Aorta (tissue), 5 donors: ENCODE results near the gene AARSD1. TPM values are rescaled to one million over a fixed set of nuclear protein-coding genes. Genes with fewer than 3 reads are reported as not detected.
"Not testable (repeated sequence)": the region's sequence is repeated elsewhere in the genome, so short reads cannot be mapped to it uniquely, and the experiment has no call there.

ENCODE experiments used
- ATAC-seq: fragments of 200-7000 bp; cut with Tn5 transposase; one replicate; pipeline ENCODE4 v1.9.1; 2022; ENCODE audit warnings: moderate library complexity; ENCODE audit not compliant: low FRiP score
- DNase-seq, 2 donors: peaks; one replicate each; pipeline ENCODE4 v3.0.0-alpha.2; 2020
- H3K27ac ChIP-seq, 2 donors: one replicate each; pipeline ENCODE4 v1.5.1; 2013; ENCODE audit warnings: low read length in 2 of 2, mild to moderate bottlenecking in 2 of 2, moderate library complexity in 2 of 2, control low read depth in 1 of 2, inconsistent platforms in 1 of 2, low read depth in 1 of 2
- H3K27me3 ChIP-seq, 2 donors: one replicate each; pipeline ENCODE4 v1.6.1; 2013; ENCODE audit warnings: control low read depth in 1 of 2, low read length in 1 of 2, mild to moderate bottlenecking in 1 of 2, moderate library complexity in 1 of 2; ENCODE audit not compliant: insufficient read depth in 2 of 2, control insufficient read depth in 1 of 2
- H3K36me3 ChIP-seq, 2 donors: one replicate each; pipeline ENCODE4 v1.6.1; 2013; ENCODE audit warnings: control low read depth in 1 of 2, low read length in 1 of 2, mild to moderate bottlenecking in 1 of 2; ENCODE audit not compliant: insufficient read depth in 2 of 2, control insufficient read depth in 1 of 2
- H3K4me1 ChIP-seq, 2 donors: one replicate each; pipeline ENCODE4 v1.6.1; 2013; ENCODE audit warnings: low read length in 2 of 2, control low read depth in 1 of 2, mild to moderate bottlenecking in 1 of 2, moderate library complexity in 1 of 2; ENCODE audit not compliant: insufficient read depth in 2 of 2, control insufficient read depth in 1 of 2
- H3K4me3 ChIP-seq, 2 donors: one replicate each; pipeline ENCODE4 v1.5.1; 2013; ENCODE audit warnings: low read length in 2 of 2, control low read depth in 1 of 2, mild to moderate bottlenecking in 1 of 2
- H3K9me3 ChIP-seq: one replicate; pipeline ENCODE4 v1.6.1; 2013; ENCODE audit warnings: mild to moderate bottlenecking, low read length; ENCODE audit not compliant: control insufficient read depth
- WGBS, 2 donors: extraction: QIAGEN DNeasy Blood & Tissue Kit; methylation state at CpG; one replicate each; pipeline ENCODE4 v1.1.7; 2013; 5-methylcytosine and 5-hydroxymethylcytosine counted together
- intact Hi-C, 2 donors: fragments of 100-400 bp; cut with DNase I; formaldehyde crosslinking; loops; one replicate each; pipeline versions ENCODE4 v1.14.2 to v1.15.0; 2022
- polyA plus RNA-seq, 2 donors: library from polyadenylated mRNA; stranded (reverse); fragments of 200-250 nt; gene quantifications; one replicate each; pipeline ENCODE4 v1.2.3, GENCODE V29; 2013
- total RNA-seq, 2 donors: library from RNA; stranded (reverse); fragmentation: NEBNext Ultra II Directional; extraction: Animal tissue kit (Norgen Biotek cat#: 25700); gene quantifications; one replicate each; pipeline ENCODE4 v1.2.1, GENCODE V29; 2021
- donor health status: healthy with polysubstance abuse.
- donor health status: Bipolar disorder and iron deficiency.
- donor health status: DM: no; HTN: no; CAD: no.
- donor health status: DM: no; HTN: no; CAD: no.
- donor health status: DM: yes; HTN: yes; CAD: no.

AARSD1 gene
- total and polyA plus RNA-seq, 4 donors: 30.2 to 87.0 (median 38.6) TPM

DNA sequence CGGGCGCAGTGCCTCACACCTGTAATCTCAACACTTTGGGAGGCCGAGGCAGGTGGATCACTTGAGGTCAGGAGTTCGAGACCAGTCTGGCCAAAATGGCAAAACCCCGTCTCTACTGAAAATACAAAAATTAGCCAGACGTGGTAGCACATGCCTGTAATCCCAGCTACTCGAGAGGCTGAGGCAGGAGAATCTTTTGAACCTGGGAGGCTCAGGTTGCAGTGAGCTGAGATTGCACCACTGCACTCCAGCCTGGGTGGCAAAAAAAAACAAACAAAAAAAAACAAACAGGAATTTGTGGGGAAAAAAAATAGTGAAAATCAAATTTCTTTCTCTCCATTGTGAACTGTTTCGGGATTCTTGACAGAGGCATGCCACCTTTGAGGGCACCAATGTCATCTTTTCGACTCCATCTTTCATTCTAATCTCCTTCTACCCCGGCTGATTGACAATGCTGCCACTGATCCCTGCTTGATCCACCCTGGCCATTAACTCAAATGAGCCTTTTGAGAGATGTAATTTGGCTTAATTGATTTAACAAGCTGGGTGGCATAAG lies 44.7 kb downstream of the AARSD1 start:
- H3K27ac ChIP-seq, H3K4me1 ChIP-seq: not testable (repeated sequence)
- WGBS, 2 donors: 92 to 95% methylated on average over 10 of the region's 10 CpGs

DNA sequence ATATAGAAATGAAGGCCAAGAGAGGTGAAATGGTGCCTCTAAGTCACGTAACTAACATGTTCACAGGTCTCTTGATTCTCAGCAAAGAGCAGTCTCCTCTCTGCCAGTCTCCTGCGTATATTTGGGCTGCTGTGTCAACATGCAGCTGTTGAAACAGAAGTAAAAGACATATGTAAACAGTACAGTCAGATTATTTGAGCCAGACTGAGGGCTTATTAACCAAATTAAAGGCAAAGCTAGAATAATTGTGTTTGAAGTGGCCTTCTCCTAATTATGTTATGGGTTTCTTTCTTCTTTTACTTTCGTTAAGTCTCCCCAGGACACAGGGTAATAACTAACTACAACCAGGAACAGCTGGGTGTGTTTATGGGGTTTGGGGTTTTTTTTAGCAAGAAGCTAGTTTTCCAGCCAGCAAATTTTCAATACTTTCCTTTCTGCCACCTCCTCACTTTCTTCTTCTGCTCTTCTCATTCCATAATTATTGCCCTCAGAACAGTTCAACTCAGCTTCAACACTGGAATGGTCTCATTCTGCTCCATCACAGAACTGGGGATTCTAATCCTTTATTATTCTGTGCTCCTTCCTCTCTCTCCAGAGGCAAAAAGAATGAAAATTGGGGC lies 45.2 kb downstream of the AARSD1 start:
- Histone ChIP-seq H3K36me3 (no peaks in the 10 kb centered on the region), H3K4me3 (no peak overlapping the region), H3K27me3 (no peaks in the 10 kb centered on the region), H3K27ac (no peak overlapping the region), H3K9me3 (no peaks in the 10 kb centered on the region), H3K4me1 (peaks cover 3% of the 10 kb centered on the region in 2 donors)
- 33 to 40% methylated on average over 3 of the region's 3 CpGs for WGBS, 2 donors
- DNase-seq (no peak), ATAC-seq (no peak)
- intact Hi-C loops: no loop called here

More for the DNA sequence above, 44.7 kb downstream of the AARSD1 start:
- H3K27me3 ChIP-seq, H3K9me3 ChIP-seq, ATAC-seq, intact Hi-C loops, H3K36me3 ChIP-seq, H3K4me3 ChIP-seq, DNase-seq: not testable (repeated sequence)

DNA sequence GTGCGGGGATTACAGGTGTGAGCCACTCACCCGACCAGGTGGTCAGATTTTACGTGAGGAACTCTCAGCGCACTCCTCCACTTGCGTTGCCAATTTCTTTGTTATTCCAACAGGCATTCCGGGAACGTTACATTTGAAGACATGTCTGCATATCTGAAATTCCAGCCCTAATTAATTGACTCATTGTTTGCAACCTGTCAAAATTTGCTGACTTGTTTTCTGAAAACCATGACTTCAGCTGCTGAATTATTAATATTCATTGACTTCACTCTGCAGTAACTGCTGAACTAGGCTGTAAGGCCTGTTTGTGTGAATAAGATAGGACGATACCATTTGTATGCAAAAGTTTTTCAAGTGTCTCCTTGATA lies 47.0 kb downstream of the AARSD1 start:
- H3K4me1 ChIP-seq: peaks cover 0 to 3% of the 10 kb centered on the region in 2 donors
- H3K4me3 ChIP-seq: no peak overlapping the region
- DNase-seq (no peak), ATAC-seq (no peak)
- intact Hi-C loops: no loop called here
- H3K36me3 ChIP-seq: no peaks in the 10 kb centered on the region
- WGBS, 2 donors: 64 to 75% methylated on average over 8 of the region's 8 CpGs
- no peaks in the 10 kb centered on the region for H3K27me3 ChIP-seq
- no peak overlapping the region for H3K27ac ChIP-seq
- no peaks in the 10 kb centered on the region for H3K9me3 ChIP-seq

DNA sequence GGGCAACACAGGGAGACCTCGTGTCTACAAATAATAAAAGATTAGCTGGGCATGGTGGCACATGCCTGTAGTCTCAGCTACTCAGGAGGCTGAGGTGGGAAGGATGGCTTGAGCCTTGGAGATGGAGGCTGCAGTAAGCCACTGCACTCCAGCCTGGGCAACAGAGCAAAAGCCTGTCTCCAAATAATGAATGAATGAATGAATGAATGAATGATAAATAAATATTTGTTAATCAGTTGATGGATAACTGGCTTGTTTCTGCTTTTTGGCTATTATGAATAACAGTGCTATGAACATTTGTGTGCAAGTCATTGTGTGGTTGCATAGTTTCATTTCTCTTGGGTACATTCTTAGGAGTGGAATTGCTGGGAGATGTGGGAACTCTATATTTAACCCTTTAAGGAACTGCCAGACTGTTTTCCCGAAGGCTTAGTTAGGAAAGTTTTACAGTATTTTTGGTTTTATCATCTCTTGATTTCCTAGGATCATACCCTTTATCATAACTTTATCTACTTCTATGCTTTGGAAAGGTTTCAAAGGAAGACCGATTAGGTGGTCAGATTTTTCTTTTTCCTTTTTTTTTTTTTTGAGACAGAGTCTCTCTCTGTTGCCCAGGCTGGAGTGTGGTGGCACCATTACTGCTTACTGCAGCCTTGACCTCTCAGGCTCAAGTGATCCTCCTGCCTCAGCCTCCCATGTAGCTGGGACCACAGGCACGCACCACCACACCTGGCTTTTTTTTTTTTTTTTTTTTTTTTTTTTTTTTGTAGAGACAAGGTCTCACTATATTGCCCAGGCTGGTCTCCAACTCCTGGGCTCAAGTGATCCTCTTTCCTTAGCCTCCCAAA lies 47.6 kb downstream of the AARSD1 start:
- H3K4me1 ChIP-seq, ATAC-seq, H3K36me3 ChIP-seq, intact Hi-C loops, DNase-seq, H3K9me3 ChIP-seq, H3K27ac ChIP-seq, H3K4me3 ChIP-seq, H3K27me3 ChIP-seq: not testable (repeated sequence)
- WGBS, 2 donors: 85 to 87% methylated on average over 4 of the region's 4 CpGs

DNA sequence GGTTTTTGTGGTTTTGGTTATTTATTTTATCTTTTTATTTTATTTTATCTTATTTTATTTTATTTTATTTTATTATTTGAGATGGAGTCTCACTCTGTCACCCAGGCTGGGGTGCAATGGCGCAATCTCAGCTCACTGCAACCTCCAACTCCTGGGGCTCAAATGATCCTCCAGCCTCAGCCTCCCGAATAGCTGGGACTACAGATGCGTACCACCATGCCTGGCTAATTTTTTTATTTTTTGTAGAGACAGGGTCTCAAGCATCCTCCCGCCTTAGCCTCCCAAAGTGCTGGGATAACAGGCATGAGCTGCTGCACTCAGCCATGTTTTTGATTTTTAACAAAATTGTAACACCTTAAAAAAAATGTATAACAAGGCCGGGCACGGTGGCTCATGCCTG lies 49.0 kb downstream of the AARSD1 start:
- H3K27ac ChIP-seq, H3K4me3 ChIP-seq, H3K9me3 ChIP-seq, ATAC-seq, H3K36me3 ChIP-seq, H3K27me3 ChIP-seq, DNase-seq, H3K4me1 ChIP-seq, intact Hi-C loops: not testable (repeated sequence)
- WGBS, 2 donors: 91 to 94% methylated on average over 6 of the region's 6 CpGs

DNA sequence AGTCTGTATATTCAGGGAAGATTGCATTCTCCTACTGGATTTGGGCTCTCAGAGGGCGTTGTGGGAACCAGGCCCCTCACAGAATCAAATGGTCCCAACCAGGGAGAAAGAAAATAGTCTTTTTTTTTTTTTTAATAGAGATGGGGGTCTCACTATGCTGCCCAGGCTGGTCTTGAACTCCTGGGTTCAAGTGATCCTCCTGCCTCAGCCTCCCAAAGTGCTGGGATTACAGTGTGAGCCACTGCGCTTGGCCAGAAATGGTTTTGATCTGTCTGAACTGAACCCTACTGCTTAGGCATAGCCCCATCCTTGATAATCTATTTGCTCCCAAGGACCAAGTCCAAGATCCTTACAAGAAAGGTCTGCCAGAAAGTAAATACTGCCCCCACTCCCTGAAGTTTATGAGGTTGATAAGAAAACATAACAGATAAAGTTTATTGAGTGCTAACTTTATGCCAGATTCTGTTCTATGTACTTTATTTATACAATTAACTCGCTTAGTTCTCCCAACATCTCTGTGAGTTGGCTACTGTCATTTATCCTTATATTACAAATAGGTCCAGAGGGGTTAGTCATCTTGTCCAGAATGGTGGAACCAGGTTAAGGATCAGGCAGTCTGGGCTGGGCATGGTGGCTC lies 50.2 kb downstream of the AARSD1 start:
- Histone ChIP-seq H3K27ac (no peak overlapping the region), H3K36me3 (no peaks in the 10 kb centered on the region), H3K4me3 (no peak overlapping the region), H3K4me1 (no peaks in the 10 kb centered on the region), H3K9me3 (no peaks in the 10 kb centered on the region), H3K27me3 (no peaks in the 10 kb centered on the region)
- ATAC-seq: no peak
- 82 to 83% methylated on average over 3 of the region's 3 CpGs for WGBS, 2 donors
- intact Hi-C loops: no loop called here
- no peak for DNase-seq

DNA sequence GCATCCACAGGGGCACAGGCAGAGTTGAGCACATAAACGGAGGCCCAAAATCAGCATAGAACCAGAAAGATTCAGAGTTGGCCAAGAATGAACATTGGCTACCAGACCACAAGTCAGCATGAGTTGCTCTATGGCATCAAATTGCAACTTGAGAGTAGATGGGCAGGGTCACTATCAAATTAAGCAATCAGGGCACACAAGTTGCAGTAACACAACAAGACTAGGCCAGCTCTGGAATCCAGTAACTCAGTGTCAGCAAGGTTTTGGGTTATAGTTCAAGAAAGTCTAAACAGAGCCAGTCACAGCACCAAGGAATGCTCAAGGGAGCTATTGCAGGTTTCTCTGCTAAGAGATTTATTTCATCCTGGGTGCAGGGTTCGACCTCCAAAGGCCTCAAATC lies 50.7 kb downstream of the AARSD1 start:
- DNase-seq (no peak), ATAC-seq (no peak)
- WGBS, 2 donors: 49 to 51% methylated on average over 2 of the region's 2 CpGs
- no peak overlapping the region for H3K27ac ChIP-seq
- H3K27me3 ChIP-seq: no peaks in the 10 kb centered on the region
- no peaks in the 10 kb centered on the region for H3K36me3 ChIP-seq
- intact Hi-C loops: no loop called here
- no peaks in the 10 kb centered on the region for H3K9me3 ChIP-seq
- H3K4me3 ChIP-seq: no peak overlapping the region
- no peaks in the 10 kb centered on the region for H3K4me1 ChIP-seq

DNA sequence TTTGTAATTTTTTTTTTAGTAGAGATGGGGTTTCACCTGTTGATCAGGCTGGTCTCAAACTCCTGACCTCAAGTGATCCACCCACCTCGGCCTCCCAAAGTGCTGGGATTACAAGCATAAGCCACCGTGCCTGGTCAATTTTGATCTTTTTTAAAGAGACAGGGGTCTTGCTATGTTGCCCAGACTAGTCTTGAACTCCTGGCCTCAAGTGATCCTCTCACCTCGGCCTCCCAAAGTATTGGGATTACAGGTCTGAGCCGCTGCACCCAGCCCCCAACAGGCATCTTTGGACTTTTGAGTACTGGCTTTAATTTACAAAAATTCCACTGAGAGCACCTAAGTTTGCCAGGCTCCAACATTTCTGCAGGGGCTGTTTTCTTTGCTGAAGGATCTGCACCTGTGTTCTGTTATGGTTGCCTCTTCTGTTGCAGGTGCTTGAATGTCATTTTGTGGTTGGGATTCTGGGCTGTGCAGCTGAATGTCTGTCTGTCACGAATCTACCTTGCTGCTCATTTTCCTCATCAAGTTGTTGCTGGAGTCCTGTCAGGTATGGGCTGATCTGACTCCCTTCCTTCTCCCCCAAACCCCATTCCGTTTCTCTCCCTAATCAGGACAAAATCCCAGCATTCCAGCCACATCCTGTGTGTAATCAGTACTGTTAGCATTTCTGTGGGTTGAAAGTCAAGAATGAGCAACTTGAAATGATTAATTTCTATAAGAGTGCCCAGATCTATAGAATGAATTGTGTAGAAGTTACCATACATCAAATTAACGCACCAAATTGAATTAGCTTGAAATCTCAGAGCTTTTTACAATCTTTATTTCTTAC lies 55.2 kb downstream of the AARSD1 start:
- no peaks in the 10 kb centered on the region for H3K27me3 ChIP-seq
- no peaks in the 10 kb centered on the region for H3K36me3 ChIP-seq
- no peaks in the 10 kb centered on the region for H3K9me3 ChIP-seq
- no peak overlapping the region for H3K4me3 ChIP-seq
- intact Hi-C loops: no loop called here
- no peaks in the 10 kb centered on the region for H3K4me1 ChIP-seq
- no peak overlapping the region for H3K27ac ChIP-seq
- DNase-seq (no peak), ATAC-seq (no peak)
- 78 to 85% methylated on average over 7 of the region's 7 CpGs for WGBS, 2 donors
